ENCODE results near the gene AMER3. TPM values are rescaled to one million over a fixed set of nuclear protein-coding genes. Genes with fewer than 3 reads are reported as not detected.
"Not testable (repeated sequence)": the region's sequence is repeated elsewhere in the genome, so short reads cannot be mapped to it uniquely, and the experiment has no call there.

AMER3 gene
- total RNA-seq, result not detected

GRCh38 chr2:130755256-130756052, at the start of gene AMER3:
TSS of gene AMER3 (plus strand) at chr2:130755540. CDS start at chr2:130762073, 6,533 bp downstream.
- DNase-seq (no peak), ATAC-seq (no peak)
- peaks cover 38% of the 10 kb centered on the region for H3K27me3 Mint-ChIP-seq
- H3K4me1 Mint-ChIP-seq, result no peaks in the 10 kb centered on the region
- intact Hi-C loops (cut with DNase I, micrococcal nuclease), result no loop called here
- ChIA-PET CTCF (interaction anchor here (0.6 kb wide), 1 partner anchor 120 kb away, joined by 3 read pairs; no protein-coding TSS in a partner anchor), POLR2A (no interaction called here)
- no peaks in the 10 kb centered on the region for H3K36me3 Mint-ChIP-seq (ENCODE audit: low read depth)
- H3K4me3 Mint-ChIP-seq, result no peak within 1 kb of the TSS
- H3K9me3 Mint-ChIP-seq (ENCODE audit: low read depth), result no peaks in the 10 kb centered on the region
- no peak within 1 kb of the TSS for H3K27ac Mint-ChIP-seq

GRCh38 chr2:130714795-130715194, 40.5 kb upstream of the AMER3 start:
- H3K36me3 Mint-ChIP-seq (ENCODE audit: low read depth); intact Hi-C loops (cut with DNase I, micrococcal nuclease); H3K4me1 Mint-ChIP-seq; H3K4me3 Mint-ChIP-seq; H3K9me3 Mint-ChIP-seq (ENCODE audit: low read depth); POLR2A ChIA-PET; DNase-seq; H3K27me3 Mint-ChIP-seq; CTCF ChIA-PET; ATAC-seq; H3K27ac Mint-ChIP-seq: not testable (repeated sequence)

DNA sequence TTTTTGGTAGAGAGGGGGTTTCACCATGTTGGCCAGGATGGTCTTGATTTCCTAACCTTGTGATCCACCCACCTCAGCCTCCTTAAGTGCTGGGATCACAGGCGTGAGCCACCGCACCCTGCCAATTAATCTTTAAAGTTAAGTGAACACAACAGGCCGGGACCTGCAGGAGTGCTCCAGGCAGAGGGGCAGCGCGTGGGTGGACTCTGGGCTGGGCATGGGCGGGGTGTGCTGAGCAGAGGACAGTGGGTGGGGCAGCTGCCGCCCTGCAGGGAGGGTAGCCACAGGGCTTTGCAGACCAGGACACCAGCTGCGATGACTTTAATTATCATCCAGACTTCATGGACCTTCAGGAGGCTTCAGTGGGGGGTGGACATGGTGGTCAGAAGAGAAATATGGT, 35.3 kb upstream of the AMER3 start:
- intact Hi-C loops (cut with DNase I, micrococcal nuclease), result loop anchor here in 1 of 2 experiments (10.0 kb wide), 2 partner anchors 135 to 325 kb away; no protein-coding TSS in a partner anchor
- ATAC-seq, result no peak
- ChIA-PET CTCF (no interaction called here), POLR2A (no interaction called here)
- H3K27ac Mint-ChIP-seq, result no peak overlapping the region
- peaks cover 10% of the 10 kb centered on the region for H3K27me3 Mint-ChIP-seq
- DNase-seq, result no peak
- H3K4me1 Mint-ChIP-seq, result no peaks in the 10 kb centered on the region
- no peak overlapping the region for H3K4me3 Mint-ChIP-seq
- H3K36me3 Mint-ChIP-seq (ENCODE audit: low read depth), result no peaks in the 10 kb centered on the region
- H3K9me3 Mint-ChIP-seq (ENCODE audit: low read depth), result no peaks in the 10 kb centered on the region

GRCh38 chr2:130720528-130720927, 34.8 kb upstream of the AMER3 start:
- no peaks in the 10 kb centered on the region for H3K36me3 Mint-ChIP-seq (ENCODE audit: low read depth)
- ATAC-seq, result no peak
- no peaks in the 10 kb centered on the region for H3K4me1 Mint-ChIP-seq
- H3K9me3 Mint-ChIP-seq (ENCODE audit: low read depth), result no peaks in the 10 kb centered on the region
- ChIA-PET POLR2A (no interaction called here), CTCF (no interaction called here)
- H3K4me3 Mint-ChIP-seq, result no peak overlapping the region
- no peak for DNase-seq
- peaks cover 10% of the 10 kb centered on the region for H3K27me3 Mint-ChIP-seq
- intact Hi-C loops (cut with DNase I, micrococcal nuclease), result loop anchor here in 1 of 2 experiments (10.0 kb wide), 2 partner anchors 136 to 326 kb away; no protein-coding TSS in a partner anchor
- no peak overlapping the region for H3K27ac Mint-ChIP-seq

DNA sequence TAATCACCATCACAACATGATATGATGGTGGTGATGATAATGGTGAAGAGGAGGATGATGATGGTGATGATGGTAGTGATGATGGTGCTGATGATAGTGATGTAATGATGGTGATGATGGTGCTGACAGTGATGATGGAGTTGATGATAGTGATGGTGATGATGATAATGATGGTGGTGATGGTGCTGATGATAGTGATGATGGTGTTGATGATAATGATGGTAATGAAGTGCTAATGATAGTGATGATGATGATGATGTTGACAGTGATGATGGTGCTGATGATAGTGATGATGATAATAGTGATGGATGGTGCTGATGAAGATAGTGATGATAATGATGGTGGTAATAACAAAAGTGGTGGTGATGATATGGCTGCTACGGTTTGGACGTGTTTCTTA, 30.9 kb upstream of the AMER3 start:
- ChIA-PET POLR2A (no interaction called here), CTCF (no interaction called here)
- intact Hi-C loops (cut with DNase I, micrococcal nuclease), result loop anchor here in 1 of 2 experiments (10.0 kb wide), 2 partner anchors 140 to 330 kb away; no protein-coding TSS in a partner anchor
- no peak for ATAC-seq
- Mint-ChIP-seq H3K27me3 (peaks cover 15% of the 10 kb centered on the region), H3K9me3 (ENCODE audit: low read depth) (no peaks in the 10 kb centered on the region), H3K27ac (no peak overlapping the region), H3K36me3 (ENCODE audit: low read depth) (no peaks in the 10 kb centered on the region), H3K4me3 (no peak overlapping the region), H3K4me1 (peaks cover 3% of the 10 kb centered on the region)
- DNase-seq, result no peak

DNA sequence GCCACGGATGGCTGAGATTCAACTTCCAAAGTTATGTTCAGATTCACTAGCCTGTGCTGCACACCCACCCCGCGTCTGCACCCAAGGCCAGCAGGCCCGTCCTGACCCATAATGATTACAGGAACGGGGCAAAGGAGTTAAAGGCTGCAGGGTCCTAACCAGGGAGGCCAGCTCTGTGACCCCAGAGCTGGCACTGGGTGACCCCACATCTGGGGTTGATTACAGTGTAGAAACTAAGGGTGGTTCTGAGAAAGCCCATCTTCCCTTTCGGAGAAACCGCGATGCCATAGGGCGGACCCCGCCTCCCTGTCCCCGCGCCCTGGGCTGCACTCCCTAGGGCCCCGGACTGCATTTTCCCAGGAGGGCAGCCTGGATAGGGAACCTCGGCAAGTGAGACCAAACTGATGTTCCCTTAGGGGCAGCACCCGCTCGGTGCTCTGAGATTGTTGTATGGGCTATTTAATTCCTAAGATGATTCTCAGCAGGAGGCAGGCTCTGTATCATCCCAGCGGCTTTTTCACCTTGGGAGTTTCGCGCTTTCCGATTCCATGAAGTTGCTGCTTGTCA, 28.6 kb upstream of the AMER3 start:
- ChIA-PET POLR2A (no interaction called here), CTCF (no interaction called here)
- peaks cover 3% of the 10 kb centered on the region for H3K4me1 Mint-ChIP-seq
- H3K27ac Mint-ChIP-seq, result peak overlapping the region; percentile 55
- peak overlapping the region; percentile 67 for H3K4me3 Mint-ChIP-seq
- DNase-seq, result peak; percentile 8
- no peak for ATAC-seq
- intact Hi-C loops (cut with DNase I, micrococcal nuclease), result loop anchor here in 1 of 2 experiments (1.0 to 10.0 kb wide), 6 partner anchors 72 to 849 kb away; partner anchors contain the start of genes FAM168B and IMP4
- peaks cover 11% of the 10 kb centered on the region for H3K27me3 Mint-ChIP-seq
- no peaks in the 10 kb centered on the region for H3K9me3 Mint-ChIP-seq (ENCODE audit: low read depth)
- no peaks in the 10 kb centered on the region for H3K36me3 Mint-ChIP-seq (ENCODE audit: low read depth)

DNA sequence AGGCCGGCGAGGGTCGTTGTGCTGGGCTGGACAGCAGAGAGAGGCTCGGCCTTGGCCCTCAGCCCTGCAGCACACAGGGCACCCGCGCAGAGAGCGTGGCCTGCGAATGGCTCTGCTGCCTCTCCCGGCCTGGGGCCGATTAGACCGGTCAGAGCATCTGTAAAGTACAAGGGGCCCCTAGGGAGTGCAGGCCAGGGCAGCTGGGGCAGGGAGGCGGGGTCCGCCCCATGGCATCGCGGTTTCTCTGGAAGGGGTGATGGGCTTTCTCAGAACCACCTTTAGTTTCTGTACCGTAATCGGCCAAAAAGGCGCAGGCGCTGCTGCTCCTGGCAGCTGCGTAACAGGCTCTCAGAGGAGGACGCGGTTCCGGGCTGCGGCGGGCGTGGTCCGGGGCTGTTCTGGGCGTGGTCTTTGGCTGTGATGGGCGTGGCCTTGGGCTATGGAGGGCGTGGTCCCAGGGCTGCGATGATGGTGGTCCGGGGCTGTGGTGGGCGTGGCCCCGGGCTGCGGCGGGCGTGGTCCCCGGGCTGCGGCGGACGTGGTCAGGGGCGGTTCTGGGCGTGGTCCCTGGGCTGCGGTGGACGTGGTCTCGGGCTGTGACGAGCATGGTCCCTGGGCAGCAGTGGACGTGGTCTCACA, 27.9 kb upstream of the AMER3 start:
- intact Hi-C loops (cut with DNase I, micrococcal nuclease), result loop anchor here in 1 of 2 experiments (1.0 to 10.0 kb wide), 6 partner anchors 71 to 850 kb away; partner anchors contain the start of genes FAM168B and IMP4
- Mint-ChIP-seq H3K36me3 (ENCODE audit: low read depth) (no peaks in the 10 kb centered on the region), H3K27ac (peak overlapping the region; percentile 55), H3K9me3 (ENCODE audit: low read depth) (no peaks in the 10 kb centered on the region), H3K27me3 (peaks cover 9% of the 10 kb centered on the region), H3K4me1 (peaks cover 3% of the 10 kb centered on the region), H3K4me3 (peak overlapping the region; percentile 67)
- CTCF ChIA-PET, result interaction anchor here (1.0 kb wide), 1 partner anchor 385 kb away, joined by 4 read pairs; the partner anchor contains the start of gene IMP4
- peak; percentile 97 for ATAC-seq
- POLR2A ChIA-PET, result no interaction called here
- peak; percentile 93 for DNase-seq

GRCh38 chr2:130728007-130728454, 27.3 kb upstream of the AMER3 start:
- Mint-ChIP-seq H3K27ac (no peak overlapping the region), H3K36me3 (ENCODE audit: low read depth) (no peaks in the 10 kb centered on the region), H3K9me3 (ENCODE audit: low read depth) (no peaks in the 10 kb centered on the region), H3K4me3 (peak overlapping the region; percentile 37), H3K4me1 (peaks cover 3% of the 10 kb centered on the region), H3K27me3 (peaks cover 6% of the 10 kb centered on the region)
- ChIA-PET POLR2A (interaction anchor here (1.0 kb wide), 1 partner anchor 28 kb away, joined by 3 read pairs; no protein-coding TSS in a partner anchor), CTCF (interaction anchor here (0.6 to 1.0 kb wide), 4 partner anchors 69 to 386 kb away, joined by 3 to 4 read pairs (median 4); partner anchors contain the start of gene IMP4)
- intact Hi-C loops (cut with DNase I, micrococcal nuclease), result loop anchor here in 1 of 2 experiments (5.0 to 10.0 kb wide), 4 partner anchors 143 to 851 kb away; partner anchors contain the start of gene IMP4
- peak; percentile 56 for DNase-seq
- peak; percentile 56 for ATAC-seq

DNA sequence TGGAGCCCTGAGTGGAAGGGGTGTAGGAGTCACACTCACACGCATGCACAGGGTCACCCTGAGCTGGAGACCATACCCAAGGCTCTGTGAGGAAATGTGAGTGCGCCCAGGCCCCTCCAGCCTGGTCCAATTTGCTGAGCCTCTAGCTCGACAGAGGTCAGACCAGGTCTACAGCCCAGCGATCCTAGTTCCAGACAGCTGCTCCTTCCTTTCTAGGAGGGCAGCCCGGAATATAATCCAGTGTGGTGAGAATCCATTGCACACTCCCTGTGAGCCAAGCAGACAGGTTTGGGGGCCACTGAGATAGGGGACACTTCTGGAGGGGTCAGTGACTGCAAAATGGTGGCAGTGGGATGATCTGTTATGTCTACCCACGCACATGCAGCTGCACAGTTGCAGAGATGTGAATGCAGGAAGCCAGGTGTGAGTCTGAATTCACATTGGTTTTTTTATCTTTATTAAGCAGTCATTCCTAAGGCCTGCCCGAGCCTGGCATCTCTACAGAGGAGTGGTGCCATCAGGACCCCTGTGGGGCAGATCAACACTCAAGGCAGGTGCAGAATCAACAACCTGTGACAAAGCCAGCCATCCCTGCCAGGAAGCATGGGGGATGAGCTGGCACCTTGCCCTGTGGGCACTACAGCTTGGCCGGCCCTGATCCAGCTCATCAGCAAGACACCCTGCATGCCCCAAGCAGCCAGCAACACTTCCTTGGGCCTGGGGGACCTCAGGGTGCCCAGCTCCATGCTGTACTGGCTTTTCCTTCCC, 26.6 kb upstream of the AMER3 start, which contains the start of gene GPR148:
TSS of gene GPR148 (plus strand) at position 522 of the 768 bp plus-strand sequence. CDS start at position 604, 82 bp downstream.
- H3K4me3 Mint-ChIP-seq, result peak within 1 kb of the TSS; percentile 37
- no peak for ATAC-seq
- H3K4me1 Mint-ChIP-seq, result peaks cover 3% of the 10 kb centered on the region
- H3K9me3 Mint-ChIP-seq (ENCODE audit: low read depth), result no peaks in the 10 kb centered on the region
- no peak within 1 kb of the TSS for H3K27ac Mint-ChIP-seq
- H3K36me3 Mint-ChIP-seq (ENCODE audit: low read depth), result no peaks in the 10 kb centered on the region
- peaks cover 6% of the 10 kb centered on the region for H3K27me3 Mint-ChIP-seq
- ChIA-PET CTCF (interaction anchor here (0.6 to 1.0 kb wide), 4 partner anchors 69 to 386 kb away, joined by 3 to 4 read pairs (median 4); partner anchors contain the start of gene IMP4), POLR2A (interaction anchor here (1.0 kb wide), 1 partner anchor 28 kb away, joined by 3 read pairs; no protein-coding TSS in a partner anchor)
- intact Hi-C loops (cut with DNase I, micrococcal nuclease), result loop anchor here in 1 of 2 experiments (5.0 to 10.0 kb wide), 4 partner anchors 144 to 851 kb away; partner anchors contain the start of gene IMP4
- DNase-seq, result no peak

DNA sequence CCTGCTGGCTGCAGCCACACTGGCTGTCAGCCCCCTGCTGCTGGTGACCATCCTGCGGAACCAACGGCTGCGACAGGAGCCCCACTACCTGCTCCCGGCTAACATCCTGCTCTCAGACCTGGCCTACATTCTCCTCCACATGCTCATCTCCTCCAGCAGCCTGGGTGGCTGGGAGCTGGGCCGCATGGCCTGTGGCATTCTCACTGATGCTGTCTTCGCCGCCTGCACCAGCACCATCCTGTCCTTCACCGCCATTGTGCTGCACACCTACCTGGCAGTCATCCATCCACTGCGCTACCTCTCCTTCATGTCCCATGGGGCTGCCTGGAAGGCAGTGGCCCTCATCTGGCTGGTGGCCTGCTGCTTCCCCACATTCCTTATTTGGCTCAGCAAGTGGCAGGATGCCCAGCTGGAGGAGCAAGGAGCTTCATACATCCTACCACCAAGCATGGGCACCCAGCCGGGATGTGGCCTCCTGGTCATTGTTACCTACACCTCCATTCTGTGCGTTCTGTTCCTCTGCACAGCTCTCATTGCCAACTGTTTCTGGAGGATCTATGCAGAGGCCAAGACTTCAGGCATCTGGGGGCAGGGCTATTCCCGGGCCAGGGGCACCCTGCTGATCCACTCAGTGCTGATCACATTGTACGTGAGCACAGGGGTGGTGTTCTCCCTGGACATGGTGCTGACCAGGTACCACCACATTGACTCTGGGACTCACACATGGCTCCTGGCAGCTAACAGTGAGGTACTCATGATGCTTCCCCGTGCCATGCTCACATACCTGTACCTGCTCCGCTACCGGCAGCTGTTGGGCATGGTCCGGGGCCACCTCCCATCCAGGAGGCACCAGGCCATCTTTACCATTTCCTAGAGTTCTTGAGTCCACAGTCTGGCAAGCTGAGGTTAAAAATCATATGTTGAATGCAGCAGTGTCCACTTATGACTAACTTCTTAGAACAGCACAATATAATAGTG, 25.7 kb upstream of the AMER3 start:
- ChIA-PET POLR2A (no interaction called here), CTCF (no interaction called here)
- Mint-ChIP-seq H3K4me3 (no peak overlapping the region), H3K36me3 (ENCODE audit: low read depth) (no peaks in the 10 kb centered on the region), H3K27me3 (peaks cover 6% of the 10 kb centered on the region), H3K27ac (no peak overlapping the region), H3K4me1 (peaks cover 3% of the 10 kb centered on the region), H3K9me3 (ENCODE audit: low read depth) (no peaks in the 10 kb centered on the region)
- intact Hi-C loops (cut with DNase I, micrococcal nuclease), result loop anchor here in 1 of 2 experiments (5.0 to 10.0 kb wide), 4 partner anchors 145 to 852 kb away; partner anchors contain the start of gene IMP4
- DNase-seq (no peak), ATAC-seq (no peak)
